GM21367 (cell line): ENCODE measurements around the gene USP32.

Experiments
- ATAC-seq: cut with Tn5 transposase; IDR thresholded peaks from one replicate; pipeline ENCODE4 v1.9.1; 2021; ENCODE audit not compliant: unreplicated experiment

USP32 gene

GRCh38 chr17:60138769-60139437, 253.0 kb downstream of the USP32 start:
- ATAC-seq: no peak

- ATAC-seq: no peak
Measured at GRCh38 chr17:60137731-60138130, 254.2 kb downstream of the USP32 start.

DNA sequence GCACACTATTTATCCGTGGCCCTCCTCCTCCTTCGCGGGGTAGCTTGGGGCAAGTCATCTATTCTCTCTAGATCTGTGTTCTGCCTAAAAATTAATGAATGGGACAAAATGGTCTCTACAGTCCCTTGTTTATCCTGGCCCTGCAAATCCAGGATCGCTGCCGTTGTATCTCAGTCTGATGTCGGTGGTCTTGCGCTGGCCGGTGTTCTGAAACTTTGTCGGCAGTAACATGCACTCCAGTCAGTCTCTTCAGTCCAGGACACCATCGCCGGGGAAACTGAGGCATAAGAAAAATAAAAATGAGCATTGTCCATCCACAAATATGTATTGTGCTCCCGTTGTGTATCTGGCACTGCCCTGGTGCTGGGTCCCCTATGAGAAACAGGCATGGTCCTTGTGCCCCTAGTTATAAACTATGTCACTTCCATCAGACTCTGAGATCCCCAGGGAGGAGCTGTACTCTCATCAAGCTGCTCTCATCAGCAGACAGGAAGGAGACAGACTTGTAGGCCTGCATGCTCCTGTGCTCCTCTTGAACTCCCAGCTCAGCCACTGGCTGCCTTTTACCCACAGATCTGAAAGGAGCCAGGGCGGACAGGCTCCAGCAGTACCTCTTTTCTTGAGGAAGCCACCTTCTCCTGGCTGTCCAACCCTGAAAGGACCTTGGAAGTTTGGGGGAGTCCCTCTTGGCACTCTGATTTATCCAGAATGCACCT, 255.8 kb downstream of the USP32 start:
- no peak for ATAC-seq

GRCh38 chr17:60135151-60135950, 256.6 kb downstream of the USP32 start:
- ATAC-seq: peak; percentile 89

GRCh38 chr17:60134396-60135150, 257.4 kb downstream of the USP32 start:
- no peak for ATAC-seq

GRCh38 chr17:60130466-60130865, 261.5 kb downstream of the USP32 start:
- ATAC-seq: no peak

DNA sequence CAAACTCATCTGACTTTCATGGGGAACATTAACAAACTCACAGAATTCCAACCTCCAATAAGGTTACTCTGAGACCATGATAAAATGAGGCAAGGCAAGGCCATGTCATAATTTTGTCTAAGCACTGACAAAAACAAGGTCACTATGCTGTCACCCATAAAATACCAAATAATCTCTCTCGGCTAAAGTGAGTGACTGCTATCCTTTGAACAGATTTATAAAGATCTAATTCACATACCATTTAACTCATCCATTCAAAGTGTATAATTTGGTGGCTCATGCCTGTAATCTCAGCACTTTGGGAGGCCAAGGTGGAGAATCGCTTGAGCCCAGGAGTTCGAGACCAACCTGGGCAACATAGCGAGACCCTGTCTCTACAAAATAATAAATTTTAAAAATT, 262.8 kb downstream of the USP32 start:
- ATAC-seq: no peak
